Activated CD8-positive, alpha-beta memory T cell treated with anti-CD3 and anti-CD28 coated beads, Interleukin-2, amount 50 U/mL, for 24 hours (primary cell): Measurements from ENCODE around the gene BYSL.

Source experiments
- DNase-seq: peaks from one replicate; pipeline ENCODE4 v3.0.0-alpha.2; 2020; ENCODE audit errors: extremely low read depth

Gene BYSL

DNA sequence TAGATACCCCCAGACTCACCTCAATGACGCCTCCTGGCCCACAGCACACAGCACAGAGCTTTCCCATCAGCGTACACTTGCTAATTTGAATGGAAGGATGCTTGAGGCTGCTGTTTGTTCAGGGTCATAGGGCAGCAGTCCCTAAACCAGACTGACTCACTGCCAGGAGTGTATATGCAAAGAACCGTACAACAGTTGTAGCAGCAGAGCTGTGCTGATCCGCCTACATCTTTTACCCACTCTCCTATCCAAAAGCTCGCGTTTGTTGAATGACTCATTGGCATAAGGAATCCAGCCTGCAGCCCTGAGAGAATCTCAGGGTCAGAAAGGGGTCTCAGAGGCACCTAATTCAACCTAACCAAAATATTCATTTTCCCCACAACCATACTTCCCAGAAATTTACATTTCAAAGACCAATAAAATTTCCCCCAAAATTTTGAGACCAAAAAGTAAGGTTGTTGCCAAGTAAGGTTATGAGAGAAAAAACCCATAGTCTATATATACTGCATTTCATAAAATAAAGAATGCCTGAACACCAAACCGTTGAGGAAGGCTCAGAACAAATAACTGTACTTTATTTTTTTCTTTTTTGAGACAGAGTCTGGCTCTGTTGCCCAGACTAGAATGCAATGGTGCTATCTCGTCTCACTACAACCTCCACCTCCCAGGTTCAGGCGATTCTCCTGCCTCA is 55.6 kb downstream of the BYSL start:
- DNase-seq, result no peak
